Effector CD8-positive, alpha-beta T cell (primary cell): ENCODE data around the gene OR2T5.
"Not testable (repeated sequence)": the region's sequence is repeated elsewhere in the genome, so short reads cannot be mapped to it uniquely, and the experiment has no call there.

Source experiments
- DNase-seq: peaks from one replicate; lab custom pipeline; 2025; lab: John Stamatoyannopoulos, UW

OR2T5 gene

DNA sequence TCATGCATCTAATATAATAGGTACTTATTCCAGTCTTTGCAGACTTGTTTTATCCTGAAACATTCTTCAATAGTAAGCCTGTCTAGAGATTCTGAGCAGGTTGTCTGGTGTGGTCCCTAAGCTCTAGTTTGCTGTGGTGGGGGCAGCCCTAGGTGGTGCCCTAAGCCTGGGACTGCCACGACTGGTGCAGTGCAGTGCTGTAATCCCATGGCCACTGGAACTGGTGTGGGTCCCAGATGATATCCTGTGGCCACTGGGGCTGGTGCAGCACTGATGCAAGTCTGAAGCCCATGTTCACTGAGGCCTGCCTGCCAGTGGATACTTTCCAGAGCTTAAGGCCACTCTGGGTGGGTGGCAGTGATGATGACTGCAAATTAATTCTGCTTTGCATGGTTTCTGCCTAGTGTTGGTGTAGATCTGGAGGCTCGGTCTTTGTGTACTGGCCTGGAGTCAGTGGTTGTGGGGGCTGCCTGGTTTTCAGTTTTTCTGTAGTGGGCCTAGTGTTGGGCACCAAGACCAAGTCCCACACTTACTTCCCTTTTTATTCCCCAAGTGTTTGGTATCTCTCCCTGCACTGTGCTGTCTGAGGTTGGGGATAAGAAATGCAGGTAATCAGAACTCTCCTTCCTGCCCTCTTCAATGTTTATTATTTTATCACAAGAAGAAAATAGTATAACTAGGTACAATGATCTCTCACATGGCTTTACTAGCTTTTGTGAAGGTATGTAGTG lies 12.1 kb downstream of the OR2T5 start:
- DNase-seq, result not testable (repeated sequence)

DNA sequence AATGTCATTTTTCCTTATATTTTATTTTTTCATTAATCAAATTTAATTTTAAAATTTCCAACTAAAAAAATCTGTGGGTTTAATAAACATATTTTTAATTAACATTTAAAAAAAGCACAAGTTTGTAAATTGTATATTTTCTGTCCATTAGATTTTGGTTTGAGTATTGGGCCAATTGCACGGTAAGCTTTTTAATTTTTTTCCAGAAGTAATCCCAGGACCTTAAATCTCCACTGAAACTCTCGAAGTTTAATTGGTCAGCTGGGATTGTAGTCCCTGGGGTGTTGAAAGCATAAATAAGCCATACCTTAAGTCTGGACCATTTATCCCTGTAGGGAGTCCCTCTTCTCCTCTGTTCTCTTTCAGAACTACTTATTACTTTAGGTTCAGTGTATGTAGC lies 19.4 kb downstream of the OR2T5 start, which contains the start of gene OR2G6:
TSS of gene OR2G6 (plus strand) at position 301 of the 400 bp plus-strand sequence. CDS start 13,574 bp downstream, outside the sequence.
- DNase-seq, result not testable (repeated sequence)

DNA sequence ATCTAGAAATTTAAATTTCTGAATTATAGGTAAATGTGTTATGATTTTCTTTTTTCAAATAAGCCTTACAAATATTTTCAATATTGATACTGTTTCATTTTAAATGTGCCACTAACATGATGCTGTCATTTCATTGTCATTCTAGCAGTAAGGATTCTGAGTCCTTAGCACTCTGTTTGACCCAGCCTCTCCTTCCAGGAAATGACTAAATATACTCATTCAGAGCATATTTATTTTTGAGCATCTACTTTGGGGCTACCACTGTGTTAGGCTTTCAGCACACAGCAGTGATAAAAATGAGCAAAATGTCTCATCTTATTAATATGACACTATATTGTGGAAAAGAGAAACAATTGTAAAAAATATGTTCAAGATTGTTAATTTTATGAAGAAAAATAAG lies 21.8 kb downstream of the OR2T5 start:
- DNase-seq, result not testable (repeated sequence)

DNA sequence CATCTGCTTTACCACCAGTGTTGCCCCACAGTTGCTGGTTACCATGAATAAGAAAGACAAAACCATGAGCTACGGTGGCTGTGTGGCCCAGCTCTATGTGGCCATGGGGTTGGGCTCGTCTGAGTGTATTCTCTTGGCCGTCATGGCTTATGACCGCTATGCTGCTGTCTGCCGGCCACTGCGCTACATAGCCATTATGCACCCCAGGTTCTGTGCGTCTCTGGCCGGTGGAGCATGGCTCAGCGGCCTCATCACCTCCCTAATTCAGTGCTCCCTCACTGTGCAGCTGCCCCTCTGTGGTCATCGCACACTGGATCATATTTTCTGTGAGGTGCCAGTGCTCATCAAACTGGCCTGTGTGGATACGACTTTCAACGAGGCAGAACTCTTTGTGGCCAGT lies 33.5 kb downstream of the OR2T5 start:
- no peak for DNase-seq

DNA sequence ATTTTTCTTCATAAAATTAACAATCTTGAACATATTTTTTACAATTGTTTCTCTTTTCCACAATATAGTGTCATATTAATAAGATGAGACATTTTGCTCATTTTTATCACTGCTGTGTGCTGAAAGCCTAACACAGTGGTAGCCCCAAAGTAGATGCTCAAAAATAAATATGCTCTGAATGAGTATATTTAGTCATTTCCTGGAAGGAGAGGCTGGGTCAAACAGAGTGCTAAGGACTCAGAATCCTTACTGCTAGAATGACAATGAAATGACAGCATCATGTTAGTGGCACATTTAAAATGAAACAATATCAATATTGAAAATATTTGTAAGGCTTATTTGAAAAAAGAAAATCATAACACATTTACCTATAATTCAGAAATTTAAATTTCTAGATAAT lies 49.1 kb downstream of the OR2T5 start:
- DNase-seq, result not testable (repeated sequence)
